ENCODE measurements around the gene ELOB. TPM values are rescaled to one million over a fixed set of nuclear protein-coding genes. Genes with fewer than 3 reads are reported as not detected.
"Not testable (repeated sequence)": the region's sequence is repeated elsewhere in the genome, so short reads cannot be mapped to it uniquely, and the experiment has no call there.

The ELOB gene
- polyA plus RNA-seq, 3 donors = 199 to 241 (median 210) TPM

DNA sequence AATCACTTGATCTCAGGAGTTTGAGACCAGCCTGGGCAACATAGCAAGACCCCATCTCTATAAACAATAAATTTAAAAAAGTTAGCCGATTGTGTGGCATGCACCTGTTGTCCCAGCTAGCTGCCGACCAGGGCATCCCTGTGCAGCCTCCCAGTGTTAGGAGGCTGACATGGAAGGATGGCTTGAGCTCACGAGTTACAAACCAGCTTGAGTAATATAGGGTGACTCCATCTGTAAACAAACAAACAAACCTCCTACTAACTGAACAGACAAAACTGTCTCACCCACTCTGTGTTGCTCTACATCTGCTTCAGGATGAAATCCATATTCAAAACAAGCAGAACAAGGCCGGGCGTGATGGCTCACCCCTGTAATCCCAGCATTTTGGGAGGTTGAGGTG is 50.2 kb downstream of the ELOB start:
- DNase-seq (ENCODE audit: low read depth in 3 of 3, low spot score in 2 of 3) = no peak

DNA sequence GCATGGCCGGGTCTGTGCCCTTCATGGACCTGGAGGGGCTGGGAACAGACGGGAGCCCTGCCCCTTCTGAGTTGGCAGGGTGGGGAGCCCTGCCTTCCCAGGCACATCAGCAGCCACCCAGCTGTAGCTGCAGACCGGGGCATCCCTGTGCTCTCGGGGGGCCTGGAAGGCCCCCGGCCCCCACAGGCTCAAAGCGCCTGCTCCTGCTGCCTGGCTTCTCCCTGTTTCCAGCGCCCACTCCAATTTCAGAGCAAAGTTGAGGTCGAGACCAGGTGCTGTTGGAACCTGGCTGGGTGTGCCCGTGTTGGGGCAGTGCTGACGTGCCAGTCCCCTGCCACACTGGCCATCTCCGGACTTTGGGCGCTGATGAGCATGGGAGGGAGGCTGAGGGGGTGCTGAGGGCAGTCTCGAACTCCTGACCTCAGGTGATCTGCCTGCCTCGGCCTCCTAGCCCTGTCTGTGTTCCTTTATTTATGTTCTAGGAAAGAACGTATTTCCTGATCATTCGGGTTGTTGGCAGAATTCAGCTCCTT is 52.2 kb downstream of the ELOB start:
- DNase-seq (ENCODE audit: low read depth in 3 of 3, low spot score in 2 of 3) = no peak

DNA sequence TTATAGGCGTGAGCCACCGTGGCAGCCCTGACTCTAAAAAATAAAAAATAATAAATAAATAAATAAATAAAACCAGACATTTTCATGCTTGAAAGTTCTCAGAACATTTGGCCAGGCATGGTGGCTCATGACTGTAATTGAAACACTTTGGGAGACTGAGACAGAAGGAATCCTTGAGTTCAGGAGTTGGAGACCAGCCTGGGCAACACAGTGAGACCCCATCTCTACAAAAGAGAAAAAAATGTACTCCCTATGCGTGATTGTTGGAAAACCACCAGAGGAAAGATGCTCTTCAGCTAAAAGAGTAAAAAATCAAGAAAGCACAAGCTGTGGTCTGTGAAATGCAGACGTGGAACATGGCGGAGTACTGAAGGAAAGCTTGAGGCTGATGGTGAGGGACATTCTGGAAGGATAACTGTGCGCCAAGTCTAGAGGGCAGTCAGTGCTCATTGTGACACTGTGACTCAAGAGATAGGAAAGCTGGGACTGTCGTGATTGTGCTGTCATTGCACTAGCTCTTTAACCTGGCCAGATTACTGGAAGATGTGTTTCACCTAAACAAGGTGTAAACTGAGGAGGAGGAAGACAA is 52.9 kb downstream of the ELOB start:
- DNase-seq (ENCODE audit: low read depth in 3 of 3, low spot score in 2 of 3) = no peak

DNA sequence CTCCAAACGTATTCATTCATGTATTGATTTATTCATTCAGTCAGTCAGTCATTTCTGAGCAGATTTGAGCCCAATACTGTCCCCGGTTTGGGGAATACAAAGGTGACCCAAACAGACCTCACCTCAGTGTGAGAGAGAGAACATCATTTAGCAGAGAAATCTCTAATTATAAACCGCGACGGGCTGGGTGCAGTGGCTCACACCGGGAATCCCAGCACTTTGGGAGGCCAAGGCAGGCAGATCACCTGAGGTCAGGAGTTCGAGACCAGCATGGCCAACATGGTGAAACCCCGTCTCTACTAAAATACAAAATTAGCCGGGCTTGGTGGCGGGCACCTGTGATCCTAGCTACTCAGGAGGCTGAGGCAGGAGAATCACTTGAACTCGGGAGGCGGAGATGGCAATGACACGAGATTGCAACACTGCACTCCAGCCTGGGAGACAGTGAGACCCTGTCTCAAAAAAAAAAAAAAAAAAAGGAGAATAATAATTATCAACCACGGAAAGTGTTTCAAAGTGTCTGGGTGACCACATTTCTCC is 55.4 kb downstream of the ELOB start:
- DNase-seq (ENCODE audit: low read depth in 3 of 3, low spot score in 2 of 3) = not testable (repeated sequence)

Other genes with a start within 250 kb of the ELOB start
- gene CEMP1, start 245.9 kb downstream of the ELOB start, polyA plus RNA-seq (ENCODE audit: insufficient read length in 3 of 3) = 1 to 10 TPM; 2.2 to 3.7 (median 2.5) TPM
- gene PDPK1, start 239.3 kb downstream of the ELOB start, polyA plus RNA-seq (ENCODE audit: insufficient read length in 3 of 3) = 10 to 100 TPM; 49.6 to 60.8 (median 51.2) TPM
- gene KCTD5, start 94.8 kb downstream of the ELOB start, polyA plus RNA-seq (ENCODE audit: insufficient read length in 3 of 3) = 10 to 100 TPM; 23.7 to 25.6 (median 24.2) TPM
- 1 to 10 TPM; 1.2 to 1.7 (median 1.2) TPM for gene PRSS27, start 57.1 kb downstream of the ELOB start, polyA plus RNA-seq (ENCODE audit: insufficient read length in 3 of 3)
- 100 to 1,000 TPM; 383 to 548 (median 392) TPM for gene SRRM2, start 24.6 kb downstream of the ELOB start, polyA plus RNA-seq (ENCODE audit: insufficient read length in 3 of 3)
- under 1 TPM in 2 of 3 donors, not detected in 1; 0.33 to 0.61 TPM for gene PRSS33, start 10.3 kb upstream of the ELOB start, polyA plus RNA-seq (ENCODE audit: insufficient read length in 3 of 3)
- not detected for gene PRSS41, start 21.2 kb upstream of the ELOB start, polyA plus RNA-seq (ENCODE audit: insufficient read length in 3 of 3)
- gene PRSS21, start 40.0 kb upstream of the ELOB start, polyA plus RNA-seq (ENCODE audit: insufficient read length in 3 of 3) = under 1 TPM in 2 of 3 donors, not detected in 1; 0.19 to 0.43 TPM
- gene ZG16B, start 53.0 kb upstream of the ELOB start, polyA plus RNA-seq (ENCODE audit: insufficient read length in 3 of 3) = under 1 TPM; 0.31 to 0.60 (median 0.32) TPM
- 1 to 10 TPM; 6.8 to 7.4 (median 7.0) TPM for gene PRSS22, start 80.9 kb upstream of the ELOB start, polyA plus RNA-seq (ENCODE audit: insufficient read length in 3 of 3)
- gene FLYWCH2, start 105.9 kb upstream of the ELOB start, polyA plus RNA-seq (ENCODE audit: insufficient read length in 3 of 3) = 10 to 100 TPM; 18.8 to 20.7 (median 19.4) TPM
- 10 to 100 TPM; 13.1 to 16.3 (median 14.6) TPM for gene FLYWCH1, start 134.7 kb upstream of the ELOB start, polyA plus RNA-seq (ENCODE audit: insufficient read length in 3 of 3)
- 1 to 10 TPM in 2 of 3 donors, under 1 TPM in 1; 1.00 to 1.4 (median 1.1) TPM for gene KREMEN2, start 187.0 kb upstream of the ELOB start, polyA plus RNA-seq (ENCODE audit: insufficient read length in 3 of 3)
- gene PAQR4, start 192.1 kb upstream of the ELOB start, polyA plus RNA-seq (ENCODE audit: insufficient read length in 3 of 3) = 1 to 10 TPM; 7.5 to 8.5 (median 8.1) TPM
- gene PKMYT1, start 203.2 kb upstream of the ELOB start, polyA plus RNA-seq (ENCODE audit: insufficient read length in 3 of 3) = 10 to 100 TPM; 11.3 to 12.5 (median 11.4) TPM
- 1 to 10 TPM; 2.0 to 2.8 (median 2.5) TPM for gene CLDN9, start 235.6 kb upstream of the ELOB start, polyA plus RNA-seq (ENCODE audit: insufficient read length in 3 of 3)
- 10 to 100 TPM; 25.8 to 38.1 (median 31.0) TPM for gene CLDN6, start 240.9 kb upstream of the ELOB start, polyA plus RNA-seq (ENCODE audit: insufficient read length in 3 of 3)
- 10 to 100 TPM in 2 of 3 donors, 1 to 10 TPM in 1; 8.9 to 12.9 (median 11.9) TPM for gene TNFRSF12A, start 243.1 kb upstream of the ELOB start, polyA plus RNA-seq (ENCODE audit: insufficient read length in 3 of 3)
- 10 to 100 TPM; 50.7 to 66.1 (median 57.1) TPM for gene HCFC1R1, start 246.7 kb upstream of the ELOB start, polyA plus RNA-seq (ENCODE audit: insufficient read length in 3 of 3)
- 10 to 100 TPM; 27.9 to 33.3 (median 29.9) TPM for gene THOC6, start 246.8 kb upstream of the ELOB start, polyA plus RNA-seq (ENCODE audit: insufficient read length in 3 of 3)